ENCODE data around the gene SMURF1. TPM values are rescaled to one million over a fixed set of nuclear protein-coding genes. Genes with fewer than 3 reads are reported as not detected.

The SMURF1 gene
- 25.3 and 30.3 TPM in 2 replicates for total RNA-seq

GRCh38 chr7:99143853-99144672 lies at the start of gene SMURF1:
Gene SMURF1 (minus strand): TSS chr7:99144108. CDS start chr7:99143780, 328 bp downstream.

Other genes starting within 250 kb of the SMURF1 start
- not detected in 2 replicates for gene KPNA7, start 64.0 kb upstream of the SMURF1 start, total RNA-seq
- gene MYH16, start 128.7 kb upstream of the SMURF1 start, total RNA-seq = 0.93 and 1.1 TPM in 2 replicates
- gene ARPC1A, start 181.8 kb upstream of the SMURF1 start, total RNA-seq = 229 and 254 TPM in 2 replicates
- gene ARPC1B, start 230.6 kb upstream of the SMURF1 start, total RNA-seq = 353 and 402 TPM in 2 replicates

Data from thoracic aorta endothelial cell (primary cell).